OCI-LY3 (cell line): Measurements from ENCODE around the gene ABCC5.

Experiments
- H2AFZ ChIP-seq: fragments of 200-600, 300-600 bp; shearing (Covaris generic); 2 replicates; pipeline ENCODE4 v1.6.0; 2014; ENCODE audit warnings: antibody characterized with exemption, low read depth, low read length
- H3K27ac ChIP-seq: fragments of 200-600, 300-600 bp; sonication (generic); 2 replicates; pipeline ENCODE4 v1.5.1; 2014; ENCODE audit warnings: mild to moderate bottlenecking, low read length, moderate library complexity, mixed read lengths
- H3K27me3 ChIP-seq: fragments of 200-600, 300-600 bp; sonication (generic); 2 replicates; pipeline ENCODE4 v1.6.1; 2014; ENCODE audit warnings: low read depth, low read length, mixed read lengths
- H3K36me3 ChIP-seq: fragments of 200-600, 300-600 bp; sonication (generic); replicated peaks from 2 replicates; pipeline ENCODE3; 2014; ENCODE audit warnings: low read depth, low read length, mixed read lengths
- H3K4me1 ChIP-seq: fragments of 300-600, 200-600 bp; sonication (generic); 2 replicates; pipeline ENCODE4 v1.6.1; 2014; ENCODE audit warnings: low read length, mixed read lengths
- H3K4me2 ChIP-seq: fragments of 200-600, 300-600 bp; sonication (generic); 2 replicates; pipeline ENCODE4 v1.6.1; 2014; ENCODE audit warnings: low read length, mixed read lengths
- H3K4me3 ChIP-seq: fragments of 300-600, 200-600 bp; sonication (generic); 2 replicates; pipeline ENCODE4 v1.5.1; 2014; ENCODE audit warnings: antibody characterized with exemption, mild to moderate bottlenecking, low read length, moderate library complexity
- H3K79me2 ChIP-seq: fragments of 300-600, 200-600 bp; shearing (Covaris generic); 2 replicates; pipeline ENCODE4 v1.6.1; 2014; ENCODE audit warnings: mild to moderate bottlenecking, low read length, mixed read lengths
- H3K9ac ChIP-seq: fragments of 300-600, 200-600 bp; shearing (Covaris generic); 2 replicates; pipeline ENCODE4 v1.6.0; 2014; ENCODE audit warnings: mild to moderate bottlenecking, low read length, moderate library complexity
- H3K9me3 ChIP-seq: fragments of 200-600, 300-600 bp; shearing (Covaris generic); 2 replicates; pipeline ENCODE4 v1.6.1; 2014; ENCODE audit warnings: low read length, mixed read lengths; ENCODE audit not compliant: insufficient read depth
- H4K20me1 ChIP-seq: fragments of 200-600, 300-600 bp; sonication (generic); 2 replicates; pipeline ENCODE4 v1.6.1; 2016; ENCODE audit warnings: low read length, mixed read lengths; ENCODE audit not compliant: insufficient read depth
- CTCF ChIP-seq: fragments of 200-600, 300-600 bp; sonication (generic); IDR thresholded peaks from 2 replicates; pipeline ENCODE4 v1.5.1; 2014; ENCODE audit warnings: antibody characterized with exemption, low read length, low read depth
- EZH2phosphoT487 ChIP-seq: fragments of 200-600 bp; shearing (Covaris generic); IDR thresholded peaks from 2 replicates; pipeline ENCODE4 v1.6.1; 2018; ENCODE audit warnings: antibody characterized with exemption, mixed run types, low read depth

Gene ABCC5

DNA sequence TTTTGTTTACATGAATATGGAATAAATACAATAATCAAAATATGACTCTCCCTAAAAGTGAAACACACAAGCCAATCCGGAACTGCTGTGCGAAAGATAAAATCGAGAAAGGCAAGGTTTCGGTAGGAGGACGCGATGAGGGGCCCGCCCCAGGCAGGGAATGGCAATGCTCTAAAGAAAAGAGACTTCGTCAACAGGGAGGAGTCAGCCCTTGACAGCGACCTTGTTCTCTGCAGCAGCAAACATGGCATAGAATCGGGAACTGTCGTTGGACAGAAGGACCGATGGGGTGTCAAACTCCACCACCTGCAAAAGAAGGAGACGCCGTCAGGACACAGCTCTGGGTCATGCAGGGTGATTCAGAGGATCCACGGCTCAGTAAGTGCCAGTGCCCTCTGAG lies 96.6 kb downstream of the ABCC5 start:
- Histone ChIP-seq H3K4me1 (peaks cover 8% of the 10 kb centered on the region), H3K4me2 (no peak overlapping the region), H4K20me1 (no peaks in the 10 kb centered on the region), H2AFZ (no peak overlapping the region), H3K27ac (no peak overlapping the region), H3K27me3 (0 out of 2 replicates have a peak, but pooled peaks cover 9% of the 10 kb centered on the region), H3K9me3 (no peaks in the 10 kb centered on the region), H3K36me3 (no peaks in the 10 kb centered on the region), H3K4me3 (no peak overlapping the region), H3K9ac (no peak overlapping the region), H3K79me2 (no peaks in the 10 kb centered on the region)
- no peak for TF ChIP-seq EZH2phosphoT487
- no peak for TF ChIP-seq CTCF

GRCh38 chr3:183920416-183920815 lies 97.3 kb downstream of the ABCC5 start:
- no peaks in the 10 kb centered on the region for H3K9me3 ChIP-seq
- no peak overlapping the region for H3K4me2 ChIP-seq
- no peaks in the 10 kb centered on the region for H3K79me2 ChIP-seq
- TF ChIP-seq EZH2phosphoT487 = no peak
- TF ChIP-seq CTCF = no peak
- no peaks in the 10 kb centered on the region for H4K20me1 ChIP-seq
- H3K9ac ChIP-seq = no peak overlapping the region
- 0 out of 2 replicates have a peak, but pooled peaks cover 9% of the 10 kb centered on the region for H3K27me3 ChIP-seq
- H3K36me3 ChIP-seq = no peaks in the 10 kb centered on the region
- H3K4me3 ChIP-seq = no peak overlapping the region
- no peak overlapping the region for H2AFZ ChIP-seq
- peaks cover 14% of the 10 kb centered on the region for H3K4me1 ChIP-seq
- H3K27ac ChIP-seq = no peak overlapping the region

DNA sequence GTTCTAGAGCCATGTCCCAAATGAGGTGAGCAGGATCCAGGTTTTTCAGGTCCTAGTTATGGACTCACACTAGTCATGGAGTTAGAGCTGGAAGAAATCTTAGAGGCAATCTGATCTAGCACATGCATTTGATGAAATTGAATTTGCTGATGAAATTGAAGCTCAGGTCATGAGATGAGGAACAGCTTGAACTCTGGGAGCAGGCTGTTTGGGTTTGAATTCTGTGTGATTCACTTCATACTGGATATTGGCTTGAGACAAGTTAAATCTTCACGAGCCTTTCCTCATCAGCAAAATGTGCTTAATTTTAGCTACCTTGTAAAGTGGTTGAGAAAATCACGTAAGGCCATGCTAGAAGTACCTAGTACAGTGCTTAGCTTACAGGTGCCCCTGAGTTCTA lies 99.5 kb downstream of the ABCC5 start:
- H3K79me2 ChIP-seq = no peaks in the 10 kb centered on the region
- H3K4me1 ChIP-seq = peaks cover 24% of the 10 kb centered on the region
- no peak overlapping the region for H3K4me2 ChIP-seq
- H4K20me1 ChIP-seq = no peaks in the 10 kb centered on the region
- H2AFZ ChIP-seq = no peak overlapping the region
- TF ChIP-seq CTCF = no peak
- no peak for TF ChIP-seq EZH2phosphoT487
- no peaks in the 10 kb centered on the region for H3K36me3 ChIP-seq
- no peak overlapping the region for H3K27ac ChIP-seq
- no peak overlapping the region for H3K9ac ChIP-seq
- peaks cover 20% of the 10 kb centered on the region for H3K27me3 ChIP-seq
- H3K9me3 ChIP-seq = no peaks in the 10 kb centered on the region
- no peak overlapping the region for H3K4me3 ChIP-seq

DNA sequence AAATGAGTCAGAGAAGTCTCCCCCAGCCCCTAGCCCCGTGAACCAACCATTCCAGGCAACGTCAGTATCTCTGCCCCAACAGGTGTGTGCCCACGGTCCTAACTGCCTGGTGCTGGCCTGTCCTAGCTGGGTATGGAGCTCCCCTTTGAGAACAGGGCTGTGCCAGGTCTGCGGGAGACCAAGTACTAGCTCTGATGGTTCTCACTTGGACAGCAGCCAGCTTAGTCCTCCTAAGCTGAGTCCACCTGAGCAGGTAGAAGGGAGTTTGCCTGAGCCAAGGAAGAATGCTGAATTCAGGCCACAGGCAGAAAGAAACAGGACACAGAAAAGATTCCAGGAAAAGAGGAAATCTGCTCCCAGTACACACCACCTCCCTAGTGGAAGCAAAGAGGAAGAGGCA lies 99.9 kb downstream of the ABCC5 start:
- Histone ChIP-seq H3K27ac (no peak overlapping the region), H2AFZ (no peak overlapping the region), H3K79me2 (no peaks in the 10 kb centered on the region), H3K27me3 (peaks cover 24% of the 10 kb centered on the region), H3K4me2 (no peak overlapping the region), H3K4me3 (no peak overlapping the region), H3K9me3 (no peaks in the 10 kb centered on the region), H3K9ac (no peak overlapping the region), H4K20me1 (no peaks in the 10 kb centered on the region), H3K36me3 (no peaks in the 10 kb centered on the region), H3K4me1 (peaks cover 24% of the 10 kb centered on the region)
- no peak for TF ChIP-seq CTCF
- no peak for TF ChIP-seq EZH2phosphoT487
